GM23248 (cell line): Measurements from ENCODE around the gene CLIP4. TPM values are rescaled to one million over a fixed set of nuclear protein-coding genes. Genes with fewer than 3 reads are reported as not detected.

Experiments used
- DNase-seq: peaks from one replicate; pipeline ENCODE4 v3.0.0-alpha.2; 2015
- H2AFZ ChIP-seq: fragments of 200-600 bp; sonication (generic); 2 replicates; pipeline ENCODE4 v1.6.1; 2016; ENCODE audit warnings: antibody characterized with exemption
- H3F3A ChIP-seq: fragments of 200-600 bp; sonication (generic); 2 replicates; pipeline ENCODE4 v1.6.1; 2016; ENCODE audit warnings: mild to moderate bottlenecking, antibody characterized with exemption, mixed run types; ENCODE audit not compliant: insufficient read depth
- H3K27ac ChIP-seq: fragments of 200-600 bp; sonication (generic); 2 replicates; pipeline ENCODE4 v1.5.1; 2016; ENCODE audit warnings: mild to moderate bottlenecking
- H3K27me3 ChIP-seq: fragments of 200-600 bp; sonication (generic); replicated peaks from 2 replicates; pipeline ENCODE4 v1.6.1; 2016; ENCODE audit warnings: mild to moderate bottlenecking; ENCODE audit not compliant: insufficient read depth
- H3K36me3 ChIP-seq: fragments of 200-600 bp; sonication (generic); 2 replicates; pipeline ENCODE4 v1.6.1; 2016; ENCODE audit warnings: low read depth, mild to moderate bottlenecking
- H3K4me1 ChIP-seq: fragments of 200-600 bp; sonication (generic); 2 replicates; pipeline ENCODE4 v1.6.1; 2016; ENCODE audit warnings: mild to moderate bottlenecking; ENCODE audit not compliant: insufficient read depth
- H3K4me2 ChIP-seq: fragments of 200-600 bp; sonication (generic); one replicate; pipeline ENCODE4 v1.6.1; 2016; ENCODE audit warnings: mild to moderate bottlenecking; ENCODE audit not compliant: unreplicated experiment
- H3K4me3 ChIP-seq: fragments of 200-600 bp; sonication (generic); 2 replicates; pipeline ENCODE4 v1.5.1; 2016; ENCODE audit warnings: mild to moderate bottlenecking
- H3K79me2 ChIP-seq: fragments of 200-600 bp; sonication (generic); 2 replicates; pipeline ENCODE4 v1.6.1; 2016; ENCODE audit warnings: mild to moderate bottlenecking; ENCODE audit not compliant: insufficient read depth
- H3K9ac ChIP-seq: fragments of 200-600 bp; sonication (generic); 2 replicates; pipeline ENCODE4 v1.6.1; 2016; ENCODE audit warnings: mild to moderate bottlenecking
- H3K9me2 ChIP-seq: fragments of 200-600 bp; sonication (generic); 2 replicates; pipeline ENCODE4 v1.6.1; 2016; ENCODE audit warnings: mixed run types, mild to moderate bottlenecking, moderate library complexity; ENCODE audit not compliant: insufficient read depth
- H3K9me3 ChIP-seq: fragments of 200-600 bp; sonication (generic); one replicate; pipeline ENCODE4 v1.6.1; 2017; ENCODE audit warnings: low read depth
- H4K20me1 ChIP-seq: fragments of 200-600 bp; sonication (generic); 2 replicates; pipeline ENCODE4 v1.6.0; 2016; ENCODE audit not compliant: insufficient read depth
- EZH2 ChIP-seq: fragments of 200-600 bp; sonication (generic); IDR thresholded peaks from 2 replicates; pipeline ENCODE4 v1.6.1; 2018; ENCODE audit warnings: antibody characterized with exemption, mild to moderate bottlenecking; ENCODE audit not compliant: insufficient read depth, poor library complexity, severe bottlenecking
- EZH2phosphoT487 ChIP-seq: fragments of 200-600 bp; sonication (generic); IDR thresholded peaks from 2 replicates; pipeline ENCODE4 v1.6.1; 2018; ENCODE audit warnings: antibody characterized with exemption, moderate library complexity, mild to moderate bottlenecking, low read depth; ENCODE audit not compliant: insufficient read depth
- WGBS, 2 experiments: methylation state at CpG; one replicate each; pipeline ENCODE4 v1.1.6; 2015 to 2017; ENCODE audit warnings: low lambda C conversion rate in 2 of 2, low coverage in 1 of 2; ENCODE audit errors: missing lambda C conversion rate in 2 of 2; 5-methylcytosine and 5-hydroxymethylcytosine counted together
- in situ Hi-C: fragments of 300-500 bp; cut with MboI; formaldehyde crosslinking; loops from 2 replicates; pipeline ENCODE4 v1.15.0; 2020
- polyA plus RNA-seq: library from polyadenylated mRNA; unstranded; fragments of >200 nt; fragmentation: Nextera tagmentation; extraction: Ambion mirVana; gene quantifications from 2 replicates; pipeline ENCODE4 v1.2.1, GENCODE V29; 2016
- total RNA-seq: library from RNA; depleted of rRNA; stranded (reverse); fragments of >200 nt; shearing (Covaris generic); gene quantifications from 2 replicates; pipeline ENCODE4 v1.2.3, GENCODE V29; 2014

The CLIP4 gene
- total and polyA plus RNA-seq, 2 experiments from 2014 or later = 35.3 to 55.2 TPM

DNA sequence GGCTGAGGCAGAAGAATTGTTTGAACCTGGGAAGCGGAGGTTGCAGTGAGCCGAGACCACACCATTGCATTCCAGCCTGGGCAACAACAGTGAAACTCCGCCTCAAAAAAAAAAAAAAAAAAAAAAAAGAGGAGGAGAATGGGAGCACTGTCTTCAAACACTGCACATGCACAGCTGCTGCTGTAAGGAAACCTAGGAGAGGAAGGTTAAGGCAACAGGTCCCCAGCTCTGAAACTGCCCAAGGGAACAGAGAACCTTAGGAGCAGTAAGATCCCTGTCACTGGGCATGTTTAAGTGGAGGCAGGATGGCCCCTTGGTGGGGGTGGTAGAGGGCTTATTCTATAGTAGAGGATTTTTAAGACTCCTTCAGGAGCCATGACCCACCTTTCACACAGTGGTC, 111.2 kb downstream of the CLIP4 start:
- H4K20me1 ChIP-seq = no peaks in the 10 kb centered on the region
- H3K9ac ChIP-seq = no peak overlapping the region
- H3K4me1 ChIP-seq = no peaks in the 10 kb centered on the region
- no peak overlapping the region for H2AFZ ChIP-seq
- DNase-seq = no peak
- H3K79me2 ChIP-seq = no peaks in the 10 kb centered on the region
- no peak overlapping the region for H3K27ac ChIP-seq
- H3K4me2 ChIP-seq = no peak overlapping the region
- in situ Hi-C loops = no loop called here
- peaks cover 19% of the 10 kb centered on the region for H3K27me3 ChIP-seq
- TF ChIP-seq EZH2phosphoT487 (no peak), EZH2 (no peak)
- H3K36me3 ChIP-seq = no peaks in the 10 kb centered on the region
- no peak overlapping the region for H3K4me3 ChIP-seq
- H3K9me2 ChIP-seq = no peaks in the 10 kb centered on the region
- WGBS, 2 experiments = 73 to 91% methylated on average over 2 to 3 of the region's 3 CpGs
- H3F3A ChIP-seq = no peaks in the 10 kb centered on the region
- H3K9me3 ChIP-seq = no peaks in the 10 kb centered on the region

- Histone ChIP-seq H3K36me3 (no peaks in the 10 kb centered on the region), H3K9me3 (no peaks in the 10 kb centered on the region), H3K4me3 (no peak overlapping the region), H3K79me2 (no peaks in the 10 kb centered on the region), H3K27me3 (peaks cover 24% of the 10 kb centered on the region), H3K27ac (no peak overlapping the region), H3K4me1 (no peaks in the 10 kb centered on the region), H3K4me2 (no peak overlapping the region), H4K20me1 (no peaks in the 10 kb centered on the region), H3K9me2 (no peaks in the 10 kb centered on the region), H2AFZ (no peak overlapping the region), H3K9ac (no peak overlapping the region), H3F3A (no peaks in the 10 kb centered on the region)
- TF ChIP-seq EZH2 (no peak), EZH2phosphoT487 (no peak)
- in situ Hi-C loops = no loop called here
- DNase-seq = no peak
- WGBS, 2 experiments = 51 to 54% methylated on average over 6 to 7 of the region's 7 CpGs
These were observed 111.6 kb downstream of the CLIP4 start for GRCh38 chr2:29226808-29227207.

DNA sequence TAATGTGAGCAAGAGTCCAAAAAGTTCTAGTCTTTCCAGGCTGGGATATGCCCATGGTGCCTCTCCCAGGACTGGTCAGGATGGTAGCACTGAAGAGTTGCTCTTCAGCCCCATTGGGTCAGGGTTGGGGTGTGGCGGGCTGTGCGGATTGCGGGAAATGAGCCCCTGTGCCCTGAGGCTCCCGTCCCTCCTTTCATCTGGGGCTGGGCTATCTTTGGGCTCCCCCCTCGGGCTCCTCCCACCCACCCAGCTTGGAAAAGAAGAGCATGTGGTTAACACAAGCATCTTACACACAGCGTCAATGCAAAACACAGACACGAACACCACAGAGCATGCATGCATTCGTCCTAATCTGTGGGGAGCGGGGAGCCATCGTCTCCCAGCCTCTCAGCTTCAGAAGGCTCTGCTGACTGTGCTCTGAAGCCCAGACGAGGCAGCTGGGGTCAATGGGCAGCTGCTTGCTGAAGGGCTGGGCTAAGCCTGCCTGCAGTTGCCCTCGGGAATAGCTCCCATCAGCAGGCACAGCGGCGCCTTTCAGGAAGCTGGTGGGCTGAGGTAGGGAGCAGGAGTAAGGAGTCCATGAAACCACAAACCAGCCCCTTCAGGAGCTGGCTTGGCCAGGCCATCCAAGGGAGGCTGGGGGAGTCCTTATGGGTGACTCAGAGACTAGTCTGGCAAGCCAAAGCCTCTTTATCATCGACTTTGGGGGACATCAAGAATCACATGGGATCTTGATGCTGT, 112.9 kb downstream of the CLIP4 start:
- no peaks in the 10 kb centered on the region for H3K79me2 ChIP-seq
- TF ChIP-seq EZH2 = no peak
- H3K27ac ChIP-seq = no peak overlapping the region

GRCh38 chr2:29228947-29229346, 113.7 kb downstream of the CLIP4 start:
- in situ Hi-C loops = no loop called here
- H3F3A ChIP-seq = no peaks in the 10 kb centered on the region

More for the DNA sequence above, 112.9 kb downstream of the CLIP4 start:
- DNase-seq = peak; percentile 32
- H2AFZ ChIP-seq = no peak overlapping the region
- H3K9ac ChIP-seq = no peak overlapping the region
- no peaks in the 10 kb centered on the region for H3F3A ChIP-seq
- no peak overlapping the region for H3K4me2 ChIP-seq
- in situ Hi-C loops = no loop called here
- no peaks in the 10 kb centered on the region for H3K36me3 ChIP-seq
- peaks cover 35% of the 10 kb centered on the region for H3K27me3 ChIP-seq
- 18 to 20% methylated on average over 15 of the region's 15 CpGs for WGBS, 2 experiments
- H3K9me3 ChIP-seq = no peaks in the 10 kb centered on the region
- no peak overlapping the region for H3K4me3 ChIP-seq
- no peaks in the 10 kb centered on the region for H3K4me1 ChIP-seq
- no peaks in the 10 kb centered on the region for H4K20me1 ChIP-seq
- no peaks in the 10 kb centered on the region for H3K9me2 ChIP-seq

More at GRCh38 chr2:29228947-29229346, 113.7 kb downstream of the CLIP4 start:
- Histone ChIP-seq H3K9me2 (no peaks in the 10 kb centered on the region), H3K9ac (no peak overlapping the region), H3K27me3 (peaks cover 38% of the 10 kb centered on the region), H3K79me2 (no peaks in the 10 kb centered on the region), H3K4me1 (no peaks in the 10 kb centered on the region), H3K27ac (no peak overlapping the region), H3K4me3 (no peak overlapping the region), H2AFZ (no peak overlapping the region), H4K20me1 (no peaks in the 10 kb centered on the region), H3K36me3 (no peaks in the 10 kb centered on the region), H3K9me3 (no peaks in the 10 kb centered on the region), H3K4me2 (no peak overlapping the region)
- TF ChIP-seq EZH2phosphoT487 (no peak), EZH2 (no peak)
- no peak for DNase-seq
- WGBS, 2 experiments = 77 to 78% methylated on average over 9 of the region's 9 CpGs
